Caco-2 (cell line): Measurements from ENCODE around the gene SLC27A6. TPM values are rescaled to one million over a fixed set of nuclear protein-coding genes. Genes with fewer than 3 reads are reported as not detected.

ENCODE experiments used
- BruUV-seq: library from RNA; stranded (reverse); fragments of 400-500 nt; replicated peaks from 2 replicates; lab custom pipeline; 2021; lab: Mats Ljungman, UMichigan
- CTCF ChIA-PET: fragments of 300-600 bp; sonication (Branson Sonifier 250); formaldehyde crosslinking; loops from one replicate; lab custom pipeline; 2022; ENCODE audit warnings: antibody characterized with exemption; lab: Charles Lee
- POLR2A ChIA-PET: fragments of 300-600 bp; sonication (Branson Sonifier 250); formaldehyde crosslinking; loops from one replicate; lab custom pipeline; 2022; ENCODE audit warnings: antibody characterized with exemption; lab: Charles Lee
- DNase-seq, 2 experiments: peaks; one replicate each; pipeline versions ENCODE4 v3.0.0 to v3.0.0-alpha.2; 2020 to 2022
- H3K27me3 ChIP-seq: replicated peaks from 2 replicates; pipeline ENCODE4 v1.6.0; 2011; ENCODE audit warnings: low read length; ENCODE audit not compliant: control insufficient read depth, insufficient read depth
- H3K36me3 ChIP-seq: 2 replicates; pipeline ENCODE4 v1.5.1; 2011; ENCODE audit warnings: low read length; ENCODE audit not compliant: control insufficient read depth, insufficient read depth
- H3K4me1 ChIP-seq: fragments of 250-450 bp; sonication (Bioruptor Pico); 2 replicates; pipeline ENCODE4 v1.5.1; 2020; ENCODE audit warnings: mild to moderate bottlenecking
- H3K4me3 ChIP-seq: 2 replicates; pipeline ENCODE4 v1.5.1; 2011; ENCODE audit warnings: low read depth, mild to moderate bottlenecking, control low read depth, low read length
- H3K9me3 ChIP-seq: fragments of 250-450 bp; sonication (Bioruptor Pico); 2 replicates; pipeline ENCODE4 v1.5.1; 2020; ENCODE audit warnings: mild to moderate bottlenecking, moderate library complexity
- H3K27ac Mint-ChIP-seq: one replicate; pipeline ENCODE4 v1.8.0; 2022; ENCODE audit warnings: mixed read lengths; ENCODE audit not compliant: unreplicated experiment
- H3K27me3 Mint-ChIP-seq: one replicate; pipeline ENCODE4 v1.8.0; 2022; ENCODE audit warnings: mixed read lengths; ENCODE audit not compliant: insufficient read depth, unreplicated experiment
- H3K36me3 Mint-ChIP-seq: one replicate; pipeline ENCODE4 v1.8.0; 2022; ENCODE audit warnings: mild to moderate bottlenecking, mixed read lengths; ENCODE audit not compliant: insufficient read depth, unreplicated experiment
- H3K4me1 Mint-ChIP-seq: one replicate; pipeline ENCODE4 v1.8.0; 2022; ENCODE audit warnings: low read depth, mixed read lengths; ENCODE audit not compliant: unreplicated experiment
- H3K4me3 Mint-ChIP-seq: one replicate; pipeline ENCODE4 v1.8.0; 2022; ENCODE audit warnings: mild to moderate bottlenecking, moderate library complexity, mixed read lengths; ENCODE audit not compliant: unreplicated experiment
- H3K9me3 Mint-ChIP-seq: one replicate; pipeline ENCODE4 v1.8.0; 2022; ENCODE audit warnings: mixed read lengths; ENCODE audit not compliant: unreplicated experiment
- intact Hi-C: fragments of 100-400 bp; cut with micrococcal nuclease; formaldehyde crosslinking; loops from one replicate; pipeline ENCODE4 v1.10.0; 2022; ENCODE audit not compliant: unreplicated experiment
- total RNA-seq: library from RNA; stranded (reverse); gene quantifications from 2 replicates; pipeline ENCODE4 v1.2.3, GENCODE V29; 2022
- TF ChIP-seq, protein P1 (sequence below), 2 experiments: fragments of 200-600 bp in 1 of 2; IDR thresholded peaks; 1 replicate in 1 of 2; 2 replicates in 1 of 2; pipeline versions ENCODE4 v1.5.1 to v1.8.0; 2011 to 2022; ENCODE audit warnings: antibody characterized with exemption in 1 of 2, control low read depth in 1 of 2, inconsistent platforms in 1 of 2, low read depth in 1 of 2, low read length in 1 of 2, mild to moderate bottlenecking in 1 of 2, moderate library complexity in 1 of 2; ENCODE audit not compliant: insufficient read depth in 1 of 2, severe bottlenecking in 1 of 2, unreplicated experiment in 1 of 2

SLC27A6 gene
- total RNA-seq, 1 experiment from 2014 or later: not detected

DNA sequence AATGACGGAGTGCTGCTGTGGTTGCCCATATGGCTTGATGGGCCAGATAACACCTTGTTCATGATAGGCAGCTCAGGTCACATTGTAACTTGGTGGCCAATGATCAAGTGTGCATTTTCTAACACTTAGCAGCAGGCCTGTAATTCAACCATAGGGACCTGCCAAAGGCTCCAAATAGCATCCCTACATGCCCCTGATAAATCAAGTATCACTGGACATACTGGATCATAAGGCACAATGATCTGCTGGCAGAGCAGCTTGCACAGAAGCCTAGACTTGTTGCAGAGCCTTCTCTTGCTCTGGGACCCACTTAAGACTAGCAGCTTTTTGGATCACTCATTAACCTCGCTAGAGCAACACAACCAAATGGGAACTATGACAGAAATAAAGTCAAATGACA, 83.2 kb downstream of the SLC27A6 start:
- Mint-ChIP-seq H3K4me1 (peaks cover 9% of the 10 kb centered on the region), H3K27me3 (peaks cover 3% of the 10 kb centered on the region), H3K36me3 (no peaks in the 10 kb centered on the region), H3K27ac (no peak overlapping the region), H3K4me3 (no peak overlapping the region), H3K9me3 (peaks cover 15% of the 10 kb centered on the region)
- DNase-seq: no peak
- Histone ChIP-seq H3K4me1 (0 out of 2 replicates have a peak, but pooled peaks cover 3% of the 10 kb centered on the region), H3K36me3 (no peaks in the 10 kb centered on the region), H3K9me3 (no peaks in the 10 kb centered on the region; the same call in 1 of the 2 replicates), H3K27me3 (no peaks in the 10 kb centered on the region; the same call in 1 of the 2 replicates), H3K4me3 (no peak overlapping the region)
- intact Hi-C loops: no loop called here
- CTCF ChIA-PET: no interaction called here
- no TSS peak for BruUV-seq
- TF ChIP-seq, protein P1, sequence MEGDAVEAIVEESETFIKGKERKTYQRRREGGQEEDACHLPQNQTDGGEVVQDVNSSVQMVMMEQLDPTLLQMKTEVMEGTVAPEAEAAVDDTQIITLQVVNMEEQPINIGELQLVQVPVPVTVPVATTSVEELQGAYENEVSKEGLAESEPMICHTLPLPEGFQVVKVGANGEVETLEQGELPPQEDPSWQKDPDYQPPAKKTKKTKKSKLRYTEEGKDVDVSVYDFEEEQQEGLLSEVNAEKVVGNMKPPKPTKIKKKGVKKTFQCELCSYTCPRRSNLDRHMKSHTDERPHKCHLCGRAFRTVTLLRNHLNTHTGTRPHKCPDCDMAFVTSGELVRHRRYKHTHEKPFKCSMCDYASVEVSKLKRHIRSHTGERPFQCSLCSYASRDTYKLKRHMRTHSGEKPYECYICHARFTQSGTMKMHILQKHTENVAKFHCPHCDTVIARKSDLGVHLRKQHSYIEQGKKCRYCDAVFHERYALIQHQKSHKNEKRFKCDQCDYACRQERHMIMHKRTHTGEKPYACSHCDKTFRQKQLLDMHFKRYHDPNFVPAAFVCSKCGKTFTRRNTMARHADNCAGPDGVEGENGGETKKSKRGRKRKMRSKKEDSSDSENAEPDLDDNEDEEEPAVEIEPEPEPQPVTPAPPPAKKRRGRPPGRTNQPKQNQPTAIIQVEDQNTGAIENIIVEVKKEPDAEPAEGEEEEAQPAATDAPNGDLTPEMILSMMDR (IDR thresholded peaks at IDR 0.05; ENCODE audit: insufficient read depth in 1 of 2, low read depth in 1 of 2, low read length in 1 of 2, severe bottlenecking in 1 of 2, unreplicated experiment in 1 of 2): no peak
- POLR2A ChIA-PET: no interaction called here

DNA sequence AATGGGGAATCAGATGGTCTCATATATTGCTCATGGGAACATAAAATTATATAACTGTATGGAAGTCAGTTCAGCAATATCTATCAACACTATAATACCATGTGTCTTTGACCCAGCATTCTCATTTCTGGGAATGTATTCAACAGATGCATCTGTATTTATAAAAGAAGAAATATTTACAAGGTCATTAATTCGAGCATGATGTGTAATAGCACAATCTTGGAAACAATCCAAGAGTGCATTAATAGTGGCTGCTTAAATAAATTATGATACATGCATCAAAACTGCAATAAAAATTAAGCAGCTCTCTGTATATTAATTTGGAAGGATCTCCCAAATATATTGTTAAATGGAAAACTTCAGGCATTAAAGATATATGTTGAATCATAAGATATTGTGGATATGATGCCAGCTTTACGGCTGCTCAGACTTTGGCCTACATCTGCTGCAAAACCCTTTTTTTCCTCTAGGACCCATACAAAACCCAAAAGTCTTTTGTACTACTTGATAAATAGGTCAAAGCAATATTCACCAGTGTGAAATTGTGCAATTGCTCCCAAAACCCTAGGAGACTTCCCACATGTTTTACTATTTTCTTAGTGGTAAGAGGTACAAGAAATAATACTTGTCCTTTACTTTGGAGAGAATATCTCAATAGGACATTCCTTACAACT, 84.0 kb downstream of the SLC27A6 start:
- no peak overlapping the region for H3K27ac Mint-ChIP-seq

DNA sequence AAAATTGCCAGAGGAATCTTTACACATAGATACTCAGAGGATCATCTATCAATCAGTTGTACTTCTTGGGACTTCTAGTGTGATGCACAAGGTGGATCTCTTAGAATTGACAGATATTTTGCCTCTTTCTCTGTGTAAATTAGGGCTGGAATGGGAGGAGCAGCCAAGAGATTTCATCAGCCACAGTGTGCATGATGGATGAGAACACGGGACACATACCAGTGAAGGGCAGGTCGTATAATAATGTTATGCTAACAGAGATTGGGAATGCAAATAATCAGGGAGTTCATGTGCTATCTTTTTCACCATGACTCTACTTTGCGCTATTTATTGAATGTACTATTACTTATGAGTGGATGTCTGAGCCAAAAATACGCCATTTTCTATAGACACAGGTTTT, 86.0 kb downstream of the SLC27A6 start:
- H3K4me1 Mint-ChIP-seq: peaks cover 9% of the 10 kb centered on the region
- peak; percentile 32 to 40 for DNase-seq
- no peaks in the 10 kb centered on the region for H3K36me3 ChIP-seq
- no TSS peak for BruUV-seq
- no peaks in the 10 kb centered on the region for H3K36me3 Mint-ChIP-seq
- H3K27ac Mint-ChIP-seq: no peak overlapping the region
- ChIA-PET POLR2A (no interaction called here), CTCF (no interaction called here)
- TF ChIP-seq, protein P1 (IDR thresholded peaks at IDR 0.05; ENCODE audit: insufficient read depth in 1 of 2, low read depth in 1 of 2, low read length in 1 of 2, severe bottlenecking in 1 of 2, unreplicated experiment in 1 of 2): no peak
- no peaks in the 10 kb centered on the region for H3K9me3 ChIP-seq
- H3K4me3 ChIP-seq: no peak overlapping the region
- no peak overlapping the region for H3K4me3 Mint-ChIP-seq
- peaks cover 2% of the 10 kb centered on the region for H3K9me3 Mint-ChIP-seq
- H3K27me3 Mint-ChIP-seq: no peaks in the 10 kb centered on the region
- 0 out of 2 replicates have a peak, but pooled peaks cover 3% of the 10 kb centered on the region for H3K4me1 ChIP-seq
- intact Hi-C loops: loop anchor here (2.0 to 5.0 kb wide), 2 partner anchors 44 to 144 kb away; partner anchors contain the start of gene ISOC1
- no peaks in the 10 kb centered on the region; the same call in 1 of the 2 replicates for H3K27me3 ChIP-seq

More for the DNA sequence above, 84.0 kb downstream of the SLC27A6 start:
- ChIA-PET CTCF (no interaction called here), POLR2A (no interaction called here)
- 0 out of 2 replicates have a peak, but pooled peaks cover 3% of the 10 kb centered on the region for H3K4me1 ChIP-seq
- H3K27me3 ChIP-seq: no peaks in the 10 kb centered on the region; the same call in 1 of the 2 replicates
- Mint-ChIP-seq H3K9me3 (peaks cover 11% of the 10 kb centered on the region), H3K36me3 (no peaks in the 10 kb centered on the region), H3K4me3 (no peak overlapping the region), H3K27me3 (peaks cover 3% of the 10 kb centered on the region), H3K4me1 (peaks cover 9% of the 10 kb centered on the region)
- TF ChIP-seq, protein P1 (IDR thresholded peaks at IDR 0.05; ENCODE audit: insufficient read depth in 1 of 2, low read depth in 1 of 2, low read length in 1 of 2, severe bottlenecking in 1 of 2, unreplicated experiment in 1 of 2): no peak
- DNase-seq: no peak
- BruUV-seq: no TSS peak
- H3K36me3 ChIP-seq: no peaks in the 10 kb centered on the region
- intact Hi-C loops: no loop called here
- H3K4me3 ChIP-seq: no peak overlapping the region
- H3K9me3 ChIP-seq: no peaks in the 10 kb centered on the region; the same call in 1 of the 2 replicates
